GM08714 (cell line): ENCODE measurements around the gene PDK2.

ENCODE experiments used
- H3K4me3 ChIP-seq: fragments of 200-500 bp; sonication (Bioruptor generic); 2 replicates; pipeline ENCODE4 v1.5.1; 2014; ENCODE audit warnings: mild to moderate bottlenecking, low read length, inconsistent platforms
- ZNF274 ChIP-seq: IDR thresholded peaks from 2 replicates; pipeline ENCODE4 v1.6.1; 2012; ENCODE audit warnings: mild to moderate bottlenecking, low read depth, low read length

The PDK2 gene

DNA sequence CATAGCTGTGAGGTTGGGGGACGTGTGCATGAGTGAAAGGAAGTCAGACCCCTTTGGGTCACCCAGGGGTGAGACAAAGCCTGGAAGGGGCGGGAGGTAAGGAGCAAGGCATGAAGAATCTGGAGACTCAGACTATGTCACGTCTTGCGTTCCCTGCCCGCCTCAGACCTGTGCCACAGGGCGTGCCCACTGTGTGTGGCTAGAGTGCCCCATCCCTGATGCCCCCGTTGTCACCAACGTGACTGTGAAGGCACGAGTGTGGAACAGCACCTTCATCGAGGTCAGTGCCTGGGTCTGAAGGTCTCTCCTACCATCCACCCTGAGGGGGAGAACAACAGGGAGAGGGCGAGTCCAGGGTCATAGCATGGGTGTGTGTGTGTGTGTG, 15.1 kb upstream of the PDK2 start:
- TF ChIP-seq ZNF274: no peak
- H3K4me3 ChIP-seq: no peak overlapping the region

DNA sequence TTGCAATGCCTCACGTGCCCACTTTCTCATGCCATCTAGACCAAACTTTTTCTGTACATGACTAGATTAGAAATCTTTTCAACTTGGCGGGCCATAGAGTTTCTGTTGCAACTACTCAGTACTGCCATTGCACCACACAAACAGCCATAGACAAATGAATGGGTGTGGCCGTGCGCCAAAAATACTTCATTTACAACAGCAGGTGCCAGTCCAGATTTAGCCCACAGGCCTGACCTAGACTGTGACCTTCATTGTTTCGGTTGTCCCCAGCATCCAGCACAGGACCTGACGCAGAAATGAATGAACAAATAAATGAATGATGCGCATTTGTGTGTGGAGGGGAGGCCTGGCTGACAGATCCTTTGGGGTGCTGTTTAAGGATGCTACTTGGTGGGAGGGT, 14.3 kb upstream of the PDK2 start:
- H3K4me3 ChIP-seq: no peak overlapping the region
- TF ChIP-seq ZNF274: no peak

DNA sequence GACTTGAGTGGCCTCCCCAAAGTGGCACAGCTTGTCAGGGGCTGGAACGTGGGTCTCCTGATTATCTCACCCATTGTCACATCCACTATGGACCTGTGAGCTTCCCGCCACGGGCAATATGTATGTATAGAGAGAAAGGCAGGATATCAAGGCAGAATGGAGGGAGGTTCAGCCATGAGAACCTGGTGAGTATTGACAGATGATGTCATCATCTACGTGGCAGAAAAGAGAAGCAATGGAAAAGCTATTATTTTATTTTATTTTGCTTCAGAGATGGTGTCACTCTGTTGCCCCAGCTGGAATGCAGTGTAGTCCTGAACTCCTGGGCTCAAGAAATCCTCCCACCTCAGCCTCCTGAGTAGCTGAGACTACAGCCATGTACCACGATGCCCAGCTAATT, 13.4 kb upstream of the PDK2 start:
- TF ChIP-seq ZNF274: no peak
- no peak overlapping the region for H3K4me3 ChIP-seq

DNA sequence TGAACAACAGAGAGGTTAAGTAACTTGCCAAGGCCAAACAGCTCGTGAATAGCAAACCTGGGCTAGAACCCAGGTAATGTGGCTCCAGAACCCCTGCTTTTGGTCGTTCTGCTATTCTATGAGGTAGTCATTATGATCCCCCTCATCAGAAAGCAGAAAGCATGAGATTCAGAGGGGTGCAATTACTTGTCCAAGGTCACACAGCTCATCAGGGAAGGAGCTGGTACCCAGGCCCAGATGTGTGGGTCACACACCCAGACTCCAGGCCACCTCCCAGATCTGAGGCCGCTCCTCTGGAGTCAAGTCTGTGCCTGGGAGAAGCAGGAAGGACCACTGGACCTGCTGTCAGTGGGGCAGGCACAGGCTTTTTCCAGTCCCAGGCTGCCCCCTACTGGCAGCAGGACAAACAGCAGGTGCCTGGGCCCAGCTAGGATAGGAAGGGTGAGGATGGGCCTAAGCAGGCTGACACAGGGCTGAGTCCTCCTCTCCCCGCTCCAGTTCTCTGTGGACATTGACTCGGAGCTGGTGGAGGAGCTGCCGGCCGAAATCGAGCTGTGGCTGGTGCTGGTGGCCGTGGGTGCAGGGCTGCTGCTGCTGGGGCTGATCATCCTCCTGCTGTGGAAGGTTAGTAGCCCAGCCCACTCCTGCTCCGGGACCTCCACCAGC, 7.8 kb upstream of the PDK2 start:
- no peak for TF ChIP-seq ZNF274
- H3K4me3 ChIP-seq: no peak overlapping the region

DNA sequence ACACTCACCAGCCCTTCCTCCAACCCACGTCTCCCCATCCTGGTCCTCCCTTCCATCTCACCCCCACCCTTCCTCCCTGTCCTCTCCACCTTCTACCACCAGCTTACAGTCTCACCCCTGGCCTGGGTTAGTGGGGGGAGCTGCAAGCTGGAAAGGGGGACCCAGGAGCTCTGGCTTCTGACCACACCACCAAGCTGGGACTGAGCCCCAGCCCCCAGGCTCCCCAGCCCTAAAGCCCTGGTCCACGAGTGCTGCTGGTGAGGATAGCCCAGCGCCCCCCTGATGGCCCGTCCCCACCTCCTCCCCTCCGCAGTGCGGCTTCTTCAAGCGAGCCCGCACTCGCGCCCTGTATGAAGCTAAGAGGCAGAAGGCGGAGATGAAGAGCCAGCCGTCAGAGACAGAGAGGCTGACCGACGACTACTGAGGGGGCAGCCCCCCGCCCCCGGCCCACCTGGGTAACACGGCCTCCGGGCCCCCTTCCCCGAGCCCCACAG, 7.2 kb upstream of the PDK2 start:
- H3K4me3 ChIP-seq: no peak overlapping the region
- no peak for TF ChIP-seq ZNF274

DNA sequence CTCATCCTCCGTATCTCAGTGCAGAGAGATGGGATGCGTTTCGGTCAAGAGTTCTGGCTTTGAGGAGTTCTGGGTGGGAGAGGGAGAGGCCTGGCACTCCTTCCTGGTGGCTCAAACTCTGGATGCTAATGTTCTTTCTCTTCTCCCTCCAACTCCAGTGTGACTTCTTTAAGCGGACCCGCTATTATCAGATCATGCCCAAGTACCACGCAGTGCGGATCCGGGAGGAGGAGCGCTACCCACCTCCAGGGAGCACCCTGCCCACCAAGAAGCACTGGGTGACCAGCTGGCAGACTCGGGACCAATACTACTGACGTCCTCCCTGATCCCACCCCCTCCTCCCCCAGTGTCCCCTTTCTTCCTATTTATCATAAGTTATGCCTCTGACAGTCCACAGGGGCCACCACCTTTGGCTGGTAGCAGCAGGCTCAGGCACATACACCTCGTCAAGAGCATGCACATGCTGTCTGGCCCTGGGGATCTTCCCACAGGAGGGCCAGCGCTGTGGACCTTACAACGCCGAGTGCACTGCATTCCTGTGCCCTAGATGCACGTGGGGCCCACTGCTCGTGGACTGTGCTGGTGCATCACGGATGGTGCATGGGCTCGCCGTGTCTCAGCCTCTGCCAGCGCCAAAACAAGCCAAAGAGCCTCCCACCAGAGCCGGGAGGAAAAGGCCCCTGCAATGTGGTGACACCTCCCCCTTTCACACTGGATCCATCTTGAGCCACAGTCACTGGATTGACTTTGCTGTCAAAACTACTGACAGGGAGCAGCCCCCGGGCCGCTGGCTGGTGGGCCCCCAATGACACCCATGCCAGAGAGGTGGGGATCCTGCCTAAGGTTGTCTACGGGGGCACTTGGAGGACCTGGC, 6.0 kb upstream of the PDK2 start:
- TF ChIP-seq ZNF274: no peak
- no peak overlapping the region for H3K4me3 ChIP-seq

DNA sequence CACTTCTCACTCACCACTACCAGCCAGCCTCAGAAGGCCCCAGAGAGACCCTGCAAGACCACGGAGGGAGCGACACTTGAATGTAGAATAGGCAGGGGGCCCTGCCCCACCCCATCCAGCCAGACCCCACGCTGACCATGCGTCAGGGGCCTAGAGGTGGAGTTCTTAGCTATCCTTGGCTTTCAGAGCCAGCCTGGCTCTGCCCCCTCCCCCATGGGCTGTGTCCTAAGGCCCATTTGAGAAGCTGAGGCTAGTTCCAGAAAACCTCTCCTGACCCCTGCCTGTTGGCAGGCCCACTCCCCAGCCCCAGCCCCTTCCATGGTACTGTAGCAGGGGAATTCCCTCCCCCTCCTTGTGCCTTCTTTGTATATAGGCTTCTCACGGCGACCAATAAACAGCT, 5.1 kb upstream of the PDK2 start:
- H3K4me3 ChIP-seq: no peak overlapping the region
- TF ChIP-seq ZNF274: no peak

DNA sequence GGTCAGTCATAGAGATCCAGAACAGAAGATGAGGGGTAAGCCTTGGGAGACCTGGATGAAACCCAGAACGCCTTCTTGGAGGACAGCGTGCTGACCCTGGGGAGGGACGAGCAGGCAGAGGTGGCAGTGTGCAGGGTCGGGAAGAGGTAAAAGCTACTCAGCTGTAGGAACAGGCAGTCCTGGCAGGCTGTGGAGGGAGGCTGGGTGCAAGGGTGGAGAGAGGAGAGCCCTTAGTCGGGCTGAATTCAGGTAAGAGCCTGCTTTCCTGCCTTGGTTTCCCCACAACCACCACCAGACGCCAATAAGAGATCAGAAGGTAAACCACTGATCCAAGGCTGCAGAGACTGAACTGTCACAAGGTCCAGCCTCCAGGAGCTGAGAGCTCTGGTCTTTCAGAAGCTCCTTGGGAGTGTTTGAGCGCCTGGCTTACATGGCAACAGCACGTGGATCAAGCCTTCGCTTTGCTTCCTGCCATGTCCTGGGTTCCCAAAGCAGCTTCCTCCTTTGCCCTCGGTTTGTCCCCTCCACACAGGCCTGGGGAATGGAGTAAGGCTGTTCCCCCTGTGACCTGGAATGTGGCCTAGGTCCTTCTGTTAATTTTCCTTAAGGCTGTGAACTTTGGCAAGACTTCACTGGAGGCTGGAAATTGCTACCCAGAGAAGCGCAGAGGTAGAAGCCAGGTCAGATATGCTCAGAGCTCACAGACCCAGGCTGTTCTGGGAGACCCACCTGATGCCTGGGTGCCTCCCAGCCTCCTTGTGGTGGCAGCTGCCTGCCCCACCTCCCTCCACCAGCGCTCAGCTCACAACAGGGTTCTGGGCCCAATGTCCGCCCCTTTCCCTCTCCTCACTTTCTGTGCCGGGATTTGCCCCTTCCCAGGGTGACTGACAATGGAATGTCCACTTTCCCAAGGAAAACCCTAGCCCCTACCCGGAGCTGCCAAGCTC, 3.9 kb upstream of the PDK2 start:
- TF ChIP-seq ZNF274: no peak
- H3K4me3 ChIP-seq: no peak overlapping the region

DNA sequence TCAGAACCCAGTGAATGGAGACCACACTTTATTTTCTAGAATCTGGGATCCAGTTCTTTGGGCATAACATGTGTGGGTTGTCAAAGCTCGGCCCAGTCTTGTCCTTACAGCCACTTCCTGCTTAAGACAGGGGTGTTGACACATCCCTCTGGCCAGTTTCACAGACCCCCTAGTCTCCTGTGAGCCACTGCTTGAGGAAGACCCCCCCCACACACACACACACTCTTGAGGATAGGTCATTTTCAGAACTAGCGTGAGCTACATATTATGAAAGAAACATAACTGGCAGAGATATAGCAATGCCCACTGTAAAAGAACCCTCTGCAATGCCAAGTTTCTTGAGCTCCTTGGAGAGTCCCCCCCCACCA, 3.2 kb upstream of the PDK2 start:
- TF ChIP-seq ZNF274: no peak
- no peak overlapping the region for H3K4me3 ChIP-seq

DNA sequence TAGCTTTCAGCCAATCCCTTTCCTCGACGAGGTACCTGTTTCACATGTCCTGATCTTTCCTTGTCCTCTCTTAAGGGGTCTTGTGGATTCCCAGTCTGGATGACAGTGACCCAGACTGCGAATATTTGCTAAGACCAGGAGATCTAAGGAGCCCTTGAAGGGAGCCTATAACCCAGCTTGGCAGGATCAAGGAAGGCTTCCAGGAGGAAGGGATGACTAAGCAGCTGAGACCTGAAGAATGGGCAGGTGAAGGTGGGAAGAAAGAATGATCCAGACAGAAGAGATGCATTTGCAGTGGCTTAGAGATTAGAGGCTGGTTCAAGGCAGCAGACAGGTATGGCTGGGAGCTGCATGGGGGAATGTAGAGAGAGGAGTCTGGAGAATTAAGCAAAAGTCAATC, 1.9 kb upstream of the PDK2 start:
- no peak overlapping the region for H3K4me3 ChIP-seq
- no peak for TF ChIP-seq ZNF274

DNA sequence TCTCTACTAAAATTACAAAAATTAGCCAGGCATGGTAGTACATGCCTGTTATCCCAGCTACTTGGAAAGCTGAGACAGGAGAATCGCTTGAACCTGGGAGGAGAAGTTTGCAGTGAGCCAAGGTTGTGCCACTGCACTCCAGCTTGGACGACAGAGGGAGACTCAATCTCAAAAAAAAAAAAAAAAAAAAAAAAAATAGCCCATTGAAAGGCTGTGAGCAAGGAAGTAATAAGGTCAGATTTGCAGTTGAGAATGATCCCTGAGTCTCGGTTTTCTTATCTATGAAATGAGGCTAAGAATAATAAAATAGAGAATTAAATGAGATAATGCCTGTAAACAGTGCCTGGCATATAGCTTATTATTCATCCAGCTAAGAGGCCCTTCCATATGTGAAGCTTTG, 1.3 kb upstream of the PDK2 start:
- H3K4me3 ChIP-seq: no peak overlapping the region
- TF ChIP-seq ZNF274: no peak

DNA sequence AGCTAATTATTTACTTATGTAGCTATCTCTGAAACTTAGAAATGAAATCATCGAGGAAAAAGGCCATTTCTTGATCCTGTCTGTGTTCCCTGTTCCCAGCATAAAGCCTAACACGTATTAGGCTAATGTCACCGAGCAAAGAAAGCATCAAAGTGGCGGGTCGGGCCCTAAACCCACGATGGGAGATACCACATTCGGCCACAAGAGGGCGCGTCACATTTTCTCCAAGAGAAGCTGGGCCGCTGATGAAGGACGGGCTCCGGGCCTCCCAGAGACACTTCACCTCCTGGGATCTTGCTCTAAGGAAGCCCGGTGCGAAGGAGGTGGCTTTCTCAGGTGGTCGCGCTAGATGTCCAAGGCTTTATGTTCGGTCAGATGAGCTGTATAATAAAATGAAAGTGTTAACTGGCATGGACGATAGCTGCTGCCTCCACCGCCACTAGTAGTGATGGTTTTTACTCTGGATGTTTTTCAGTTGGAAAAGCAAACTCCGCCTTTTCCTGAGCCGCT, 853 bp upstream of the PDK2 start:
- peak overlapping the region; percentile 61 for H3K4me3 ChIP-seq
- no peak for TF ChIP-seq ZNF274

DNA sequence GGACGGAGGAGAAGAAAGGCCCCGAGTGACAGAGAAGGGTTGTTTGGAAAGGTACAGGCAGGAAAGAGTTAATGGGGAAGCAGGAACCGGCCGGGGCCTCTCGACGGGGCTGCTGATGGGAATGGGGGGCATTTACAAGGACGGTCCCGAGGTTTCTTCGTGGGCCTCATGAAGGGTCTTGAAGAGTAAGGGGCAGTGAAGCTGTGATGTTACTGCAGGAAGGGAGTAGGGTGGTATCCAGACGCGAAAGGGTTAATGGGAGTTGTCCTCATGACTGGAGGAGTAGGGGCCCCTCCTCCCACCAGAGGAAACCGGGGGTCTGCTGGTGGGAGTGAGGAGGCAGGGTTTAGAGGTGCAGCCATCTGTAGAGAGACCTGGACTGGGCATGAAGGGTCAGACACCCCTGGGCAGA, 481 bp downstream of the PDK2 start:
- TF ChIP-seq ZNF274: no peak
- peak overlapping the region; percentile 65 for H3K4me3 ChIP-seq

DNA sequence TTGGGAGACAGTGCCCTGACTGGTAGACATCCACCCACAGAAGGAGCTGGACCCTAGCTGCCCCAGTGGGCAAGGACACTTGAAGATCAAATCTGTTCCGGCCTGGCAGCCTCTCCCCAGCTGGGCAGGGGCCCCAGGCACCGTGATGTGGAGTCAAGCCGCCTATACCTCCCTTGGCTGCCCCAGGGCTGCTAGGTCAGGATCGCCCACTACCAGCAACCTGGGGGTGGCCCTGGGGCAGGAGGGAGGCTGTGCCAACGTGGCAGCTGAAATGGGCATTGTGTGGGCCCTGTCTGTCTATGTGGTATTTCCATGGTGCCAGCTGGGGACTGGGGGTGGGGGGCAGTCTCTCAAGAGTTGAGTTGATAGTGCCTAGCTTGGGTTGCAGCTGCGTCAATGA, 941 bp downstream of the PDK2 start:
- H3K4me3 ChIP-seq: no peak overlapping the region; the same call in 1 of the 2 replicates
- TF ChIP-seq ZNF274: no peak
